K562 (cell line): ENCODE data around the gene FBXO46. TPM values are rescaled to one million over a fixed set of nuclear protein-coding genes. Genes with fewer than 3 reads are reported as not detected.

Source experiments
- ARID2 ChIP-seq: fragments of 450-650 bp; IDR thresholded peaks from 2 replicates; pipeline ENCODE4 v1.6.1; 2017; ENCODE audit warnings: antibody characterized with exemption, mild to moderate bottlenecking
- GTF2B ChIP-seq: IDR thresholded peaks from 2 replicates; pipeline ENCODE4 v1.6.1; 2011; ENCODE audit not compliant: insufficient read length; ENCODE audit errors: extremely low read depth
- HMG20B ChIP-seq: fragments of 250-450 bp; sonication (Bioruptor Pico); IDR thresholded peaks from 2 replicates; pipeline ENCODE4 v1.5.0; 2021; ENCODE audit warnings: mild to moderate bottlenecking
- MAFG ChIP-seq: fragments of 450-650 bp; conservative IDR thresholded peaks from 2 replicates; pipeline ENCODE4 v1.6.1; 2016; ENCODE audit warnings: missing genetic modification characterization, missing compliant biosample characterization
- PTTG1 ChIP-seq: fragments of 450-650 bp; IDR thresholded peaks from 2 replicates; pipeline ENCODE4 v1.6.1; 2016; ENCODE audit warnings: low read depth, mild to moderate bottlenecking, missing genetic modification characterization, missing compliant biosample characterization
- RBM39 ChIP-seq: fragments of 200-400 bp; formaldehyde crosslinking; optimal IDR thresholded peaks from 2 replicates; pipeline ENCODE3; 2018; ENCODE audit warnings: low read depth, low read length
- SIRT6 ChIP-seq: IDR thresholded peaks from one replicate; pipeline ENCODE4 v1.6.1; 2012; ENCODE audit warnings: low read depth, mild to moderate bottlenecking, control low read depth, inconsistent platforms, low read length, moderate library complexity
- TCF7 ChIP-seq: sonication (generic); IDR thresholded peaks from 2 replicates; pipeline ENCODE4 v1.6.1; 2016; ENCODE audit warnings: antibody characterized with exemption, borderline replicate concordance
- ZNF174 ChIP-seq: fragments of 250-450 bp; sonication (Bioruptor Pico); IDR thresholded peaks from 2 replicates; pipeline ENCODE4 v1.4.0; 2020; ENCODE audit warnings: mild to moderate bottlenecking
- ZNF217 ChIP-seq: sonication (generic); formaldehyde crosslinking; IDR thresholded peaks from 2 replicates; pipeline ENCODE4 v1.8.0; 2022; ENCODE audit warnings: mild to moderate bottlenecking, missing genetic modification reagents
- ZNF354B ChIP-seq: fragments of 250-450 bp; sonication (Bioruptor Pico); IDR thresholded peaks from 2 replicates; pipeline ENCODE4 v1.4.0; 2020
- ZNF561 ChIP-seq: fragments of 450-650 bp; formaldehyde crosslinking; conservative IDR thresholded peaks from 2 replicates; pipeline ENCODE4 v1.4.0; 2020; ENCODE audit warnings: mild to moderate bottlenecking, moderate library complexity
- polyA plus RNA-seq, 8 experiments: library from polyadenylated mRNA; depleted of rRNA in 4 of 8; stranded (reverse) in 5 of 8; unstranded in 3 of 8; fragments of >200 nt; fragmentation: Nextera tagmentation in 2 of 8; fragmentation: Illumina TruSeq in 1 of 8; extraction: Ambion mirVana in 2 of 8; extraction: Trizol in 1 of 8; gene quantifications; 2 replicates each; pipeline versions ENCODE4 v1.2.1 to v1.2.3, GENCODE V29; 2011 to 2014; ENCODE audit warnings: inconsistent platforms in 1 of 8, missing spikeins in 1 of 8
- total RNA-seq, 7 experiments: library from RNA; depleted of rRNA in 6 of 7; stranded (reverse); fragments of >200 nt in 6 of 7; fragmentation: Illumina TruSeq in 2 of 7; extraction: Trizol in 2 of 7; gene quantifications; 2 replicates each; pipeline versions ENCODE4 v1.2.1 to v1.2.3, GENCODE V29; 2011 to 2021; ENCODE audit warnings: low replicate concordance in 1 of 7
- TF ChIP-seq, protein P1 (sequence below): sonication (generic); formaldehyde crosslinking; IDR thresholded peaks from 2 replicates; pipeline ENCODE4 v1.8.0; 2022; ENCODE audit warnings: mild to moderate bottlenecking, missing genetic modification reagents
- TF ChIP-seq, protein P2 (sequence below), 2 experiments: fragments of 450-650 bp; formaldehyde crosslinking in 1 of 2; IDR thresholded peaks; 2 replicates each; pipeline versions ENCODE4 v1.4.0 to v1.6.1; 2014 to 2020; ENCODE audit warnings: mild to moderate bottlenecking in 2 of 2, borderline replicate concordance in 1 of 2, low read depth in 1 of 2

The FBXO46 gene
- total and polyA plus RNA-seq, 9 of the 15 experiments (the other 6 are each of a cell fraction or from before 2014, with no cell fraction given) = 1.5 to 36.1 (median 7.3) TPM

- TF ChIP-seq, protein P1, sequence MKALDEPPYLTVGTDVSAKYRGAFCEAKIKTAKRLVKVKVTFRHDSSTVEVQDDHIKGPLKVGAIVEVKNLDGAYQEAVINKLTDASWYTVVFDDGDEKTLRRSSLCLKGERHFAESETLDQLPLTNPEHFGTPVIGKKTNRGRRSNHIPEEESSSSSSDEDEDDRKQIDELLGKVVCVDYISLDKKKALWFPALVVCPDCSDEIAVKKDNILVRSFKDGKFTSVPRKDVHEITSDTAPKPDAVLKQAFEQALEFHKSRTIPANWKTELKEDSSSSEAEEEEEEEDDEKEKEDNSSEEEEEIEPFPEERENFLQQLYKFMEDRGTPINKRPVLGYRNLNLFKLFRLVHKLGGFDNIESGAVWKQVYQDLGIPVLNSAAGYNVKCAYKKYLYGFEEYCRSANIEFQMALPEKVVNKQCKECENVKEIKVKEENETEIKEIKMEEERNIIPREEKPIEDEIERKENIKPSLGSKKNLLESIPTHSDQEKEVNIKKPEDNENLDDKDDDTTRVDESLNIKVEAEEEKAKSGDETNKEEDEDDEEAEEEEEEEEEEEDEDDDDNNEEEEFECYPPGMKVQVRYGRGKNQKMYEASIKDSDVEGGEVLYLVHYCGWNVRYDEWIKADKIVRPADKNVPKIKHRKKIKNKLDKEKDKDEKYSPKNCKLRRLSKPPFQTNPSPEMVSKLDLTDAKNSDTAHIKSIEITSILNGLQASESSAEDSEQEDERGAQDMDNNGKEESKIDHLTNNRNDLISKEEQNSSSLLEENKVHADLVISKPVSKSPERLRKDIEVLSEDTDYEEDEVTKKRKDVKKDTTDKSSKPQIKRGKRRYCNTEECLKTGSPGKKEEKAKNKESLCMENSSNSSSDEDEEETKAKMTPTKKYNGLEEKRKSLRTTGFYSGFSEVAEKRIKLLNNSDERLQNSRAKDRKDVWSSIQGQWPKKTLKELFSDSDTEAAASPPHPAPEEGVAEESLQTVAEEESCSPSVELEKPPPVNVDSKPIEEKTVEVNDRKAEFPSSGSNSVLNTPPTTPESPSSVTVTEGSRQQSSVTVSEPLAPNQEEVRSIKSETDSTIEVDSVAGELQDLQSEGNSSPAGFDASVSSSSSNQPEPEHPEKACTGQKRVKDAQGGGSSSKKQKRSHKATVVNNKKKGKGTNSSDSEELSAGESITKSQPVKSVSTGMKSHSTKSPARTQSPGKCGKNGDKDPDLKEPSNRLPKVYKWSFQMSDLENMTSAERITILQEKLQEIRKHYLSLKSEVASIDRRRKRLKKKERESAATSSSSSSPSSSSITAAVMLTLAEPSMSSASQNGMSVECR = no peak
- TF ChIP-seq ZNF354B (CRISPR knock-in tag) = no peak
- TF ChIP-seq ZNF561 = no peak
- no peak for TF ChIP-seq ZNF174 (CRISPR knock-in tag)
- TF ChIP-seq GTF2B = no peak
- peak; percentile 75 for TF ChIP-seq RBM39
- no peak for TF ChIP-seq ZNF217 (CRISPR knock-in tag)
- TF ChIP-seq MAFG (tag) = no peak
- TF ChIP-seq ARID2 = no peak
- TF ChIP-seq, protein P2, sequence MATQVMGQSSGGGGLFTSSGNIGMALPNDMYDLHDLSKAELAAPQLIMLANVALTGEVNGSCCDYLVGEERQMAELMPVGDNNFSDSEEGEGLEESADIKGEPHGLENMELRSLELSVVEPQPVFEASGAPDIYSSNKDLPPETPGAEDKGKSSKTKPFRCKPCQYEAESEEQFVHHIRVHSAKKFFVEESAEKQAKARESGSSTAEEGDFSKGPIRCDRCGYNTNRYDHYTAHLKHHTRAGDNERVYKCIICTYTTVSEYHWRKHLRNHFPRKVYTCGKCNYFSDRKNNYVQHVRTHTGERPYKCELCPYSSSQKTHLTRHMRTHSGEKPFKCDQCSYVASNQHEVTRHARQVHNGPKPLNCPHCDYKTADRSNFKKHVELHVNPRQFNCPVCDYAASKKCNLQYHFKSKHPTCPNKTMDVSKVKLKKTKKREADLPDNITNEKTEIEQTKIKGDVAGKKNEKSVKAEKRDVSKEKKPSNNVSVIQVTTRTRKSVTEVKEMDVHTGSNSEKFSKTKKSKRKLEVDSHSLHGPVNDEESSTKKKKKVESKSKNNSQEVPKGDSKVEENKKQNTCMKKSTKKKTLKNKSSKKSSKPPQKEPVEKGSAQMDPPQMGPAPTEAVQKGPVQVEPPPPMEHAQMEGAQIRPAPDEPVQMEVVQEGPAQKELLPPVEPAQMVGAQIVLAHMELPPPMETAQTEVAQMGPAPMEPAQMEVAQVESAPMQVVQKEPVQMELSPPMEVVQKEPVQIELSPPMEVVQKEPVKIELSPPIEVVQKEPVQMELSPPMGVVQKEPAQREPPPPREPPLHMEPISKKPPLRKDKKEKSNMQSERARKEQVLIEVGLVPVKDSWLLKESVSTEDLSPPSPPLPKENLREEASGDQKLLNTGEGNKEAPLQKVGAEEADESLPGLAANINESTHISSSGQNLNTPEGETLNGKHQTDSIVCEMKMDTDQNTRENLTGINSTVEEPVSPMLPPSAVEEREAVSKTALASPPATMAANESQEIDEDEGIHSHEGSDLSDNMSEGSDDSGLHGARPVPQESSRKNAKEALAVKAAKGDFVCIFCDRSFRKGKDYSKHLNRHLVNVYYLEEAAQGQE (IDR thresholded peaks at IDR 0.05; ENCODE audit: borderline replicate concordance) = peak; percentile 47
- TF ChIP-seq, protein P2 (CRISPR knock-in tag; IDR thresholded peaks at IDR 0.05; ENCODE audit: low read depth) = no peak
- no peak for TF ChIP-seq HMG20B
- TF ChIP-seq TCF7 = no peak
- TF ChIP-seq SIRT6 = no peak
- TF ChIP-seq PTTG1 (tag) = no peak
These were observed 48.8 kb upstream of the FBXO46 start (continued) for GRCh38 chr19:45779231-45780145.
